ENCODE measurements around the gene WDR36. TPM values are rescaled to one million over a fixed set of nuclear protein-coding genes. Genes with fewer than 3 reads are reported as not detected.
A peak's percentile ranks its signal among the peaks of the same experiment; 100 is the strongest.

The WDR36 gene
- polyA plus RNA-seq, 1 donor (not counting 4 experiments of a cell fraction or from before 2014, with no cell fraction given) = 37.8 TPM

DNA sequence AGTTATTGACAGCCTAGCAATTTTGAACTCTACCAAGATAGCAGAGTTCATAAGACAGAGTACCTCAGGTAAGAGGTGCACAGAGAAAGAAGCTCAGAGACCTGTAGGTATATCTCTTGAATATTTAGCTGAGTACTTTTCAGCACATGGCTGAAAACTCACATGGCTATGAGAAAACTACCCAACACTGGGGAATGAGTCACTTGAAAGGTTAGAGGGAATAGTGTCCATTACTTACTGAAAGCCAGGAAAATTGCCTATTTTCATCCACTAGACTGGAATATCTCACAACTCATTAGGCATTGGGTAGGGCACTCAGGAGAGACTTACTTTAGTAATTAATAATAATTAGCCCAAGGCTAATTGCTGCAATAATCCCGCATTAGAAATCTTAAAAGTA is 12.3 kb upstream of the WDR36 start:
- TF ChIP-seq, protein P1, sequence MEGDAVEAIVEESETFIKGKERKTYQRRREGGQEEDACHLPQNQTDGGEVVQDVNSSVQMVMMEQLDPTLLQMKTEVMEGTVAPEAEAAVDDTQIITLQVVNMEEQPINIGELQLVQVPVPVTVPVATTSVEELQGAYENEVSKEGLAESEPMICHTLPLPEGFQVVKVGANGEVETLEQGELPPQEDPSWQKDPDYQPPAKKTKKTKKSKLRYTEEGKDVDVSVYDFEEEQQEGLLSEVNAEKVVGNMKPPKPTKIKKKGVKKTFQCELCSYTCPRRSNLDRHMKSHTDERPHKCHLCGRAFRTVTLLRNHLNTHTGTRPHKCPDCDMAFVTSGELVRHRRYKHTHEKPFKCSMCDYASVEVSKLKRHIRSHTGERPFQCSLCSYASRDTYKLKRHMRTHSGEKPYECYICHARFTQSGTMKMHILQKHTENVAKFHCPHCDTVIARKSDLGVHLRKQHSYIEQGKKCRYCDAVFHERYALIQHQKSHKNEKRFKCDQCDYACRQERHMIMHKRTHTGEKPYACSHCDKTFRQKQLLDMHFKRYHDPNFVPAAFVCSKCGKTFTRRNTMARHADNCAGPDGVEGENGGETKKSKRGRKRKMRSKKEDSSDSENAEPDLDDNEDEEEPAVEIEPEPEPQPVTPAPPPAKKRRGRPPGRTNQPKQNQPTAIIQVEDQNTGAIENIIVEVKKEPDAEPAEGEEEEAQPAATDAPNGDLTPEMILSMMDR (optimal IDR thresholded peaks at IDR 0.05 in 1 of 3, IDR thresholded peaks at IDR 0.05 in 1 of 3, conservative IDR thresholded peaks at IDR 0.05 in 1 of 3; ENCODE audit: extremely low read depth in 1 of 3, insufficient read depth in 2 of 3, low read length in 3 of 3) = no peak
- no peak for TF ChIP-seq EZH2 (IDR thresholded peaks at IDR 0.05; ENCODE audit: low read length)
- H4K20me1 ChIP-seq (ENCODE audit: control insufficient read depth, extremely low read depth, insufficient read depth, low read length) = no peaks in the 10 kb centered on the region
- DNase-seq (ENCODE audit: low read depth, low spot score) (no peak), FAIRE-seq (peak; percentile 52)
- no peak overlapping the region for H3K9ac ChIP-seq (ENCODE audit: control insufficient read depth, extremely low read depth, insufficient read depth, low read length)
- no peaks in the 10 kb centered on the region for H3K36me3 ChIP-seq (ENCODE audit: control insufficient read depth in 2 of 2, extremely low read depth in 1 of 2, insufficient read depth in 2 of 2, low read length in 2 of 2)
- no peaks in the 10 kb centered on the region for H3K9me1 ChIP-seq (ENCODE audit: control insufficient read depth, extremely low read depth, insufficient read depth, low read length)
- H3K79me2 ChIP-seq (ENCODE audit: control insufficient read depth, insufficient read depth, low read length) = no peaks in the 10 kb centered on the region
- no peak overlapping the region for H3K27ac ChIP-seq (ENCODE audit: control insufficient read depth, insufficient read depth, low read length)
- H3K9me3 ChIP-seq (ENCODE audit: control insufficient read depth, low read depth, low read length) = no peaks in the 10 kb centered on the region
- peaks cover 13% of the 10 kb centered on the region for H3K4me1 ChIP-seq (ENCODE audit: control insufficient read depth, extremely low read depth, insufficient read depth, low read length)
- H2AFZ ChIP-seq (ENCODE audit: control insufficient read depth, low read length) = no peak overlapping the region
- dilution Hi-C loops (cut with MboI; ENCODE audit: extremely low pct_ligation_motif_present, low sequenced_read_pairs) = no loop called here
- no peak overlapping the region for H3K4me2 ChIP-seq (ENCODE audit: control insufficient read depth, extremely low read depth, insufficient read depth, low read depth, low read length)
- H3K4me3 ChIP-seq (ENCODE audit: control insufficient read depth in 2 of 3, extremely low read depth in 1 of 3, insufficient read depth in 2 of 3, low read depth in 1 of 3, low read length in 3 of 3) = no peak overlapping the region
- no peaks in the 10 kb centered on the region for H3K27me3 ChIP-seq (ENCODE audit: control insufficient read depth, extremely low read depth, insufficient read depth, low read length)

DNA sequence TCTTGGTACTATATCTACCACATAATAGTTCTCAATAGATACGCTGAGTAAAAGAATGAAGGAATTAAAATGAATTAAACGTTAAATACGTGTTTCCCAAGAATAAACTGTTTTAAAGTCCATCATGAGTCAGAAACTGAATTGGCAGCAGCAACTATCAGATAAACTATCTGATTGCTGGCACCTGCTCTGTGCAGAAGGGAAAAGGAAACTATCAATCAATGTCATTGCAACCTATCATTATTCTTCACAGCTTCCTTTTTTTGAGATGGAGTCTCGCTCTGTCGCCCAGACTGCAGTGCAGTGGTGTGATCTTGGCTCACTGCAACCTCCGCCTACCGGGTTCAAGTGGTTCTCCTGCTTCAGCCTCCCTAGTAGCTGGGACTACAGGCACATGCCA is 8.8 kb upstream of the WDR36 start:
- H3K9me1 ChIP-seq (ENCODE audit: control insufficient read depth, extremely low read depth, insufficient read depth, low read length) = no peaks in the 10 kb centered on the region
- no peaks in the 10 kb centered on the region for H3K4me1 ChIP-seq (ENCODE audit: control insufficient read depth, extremely low read depth, insufficient read depth, low read length)
- no peak for FAIRE-seq
- dilution Hi-C loops (cut with MboI; ENCODE audit: extremely low pct_ligation_motif_present, low sequenced_read_pairs) = no loop called here
- H3K9me3 ChIP-seq (ENCODE audit: control insufficient read depth, low read depth, low read length) = no peaks in the 10 kb centered on the region
- no peak overlapping the region for H3K9ac ChIP-seq (ENCODE audit: control insufficient read depth, extremely low read depth, insufficient read depth, low read length)
- no peak for DNase-seq (ENCODE audit: low read depth, low spot score)
- H4K20me1 ChIP-seq (ENCODE audit: control insufficient read depth, extremely low read depth, insufficient read depth, low read length) = no peaks in the 10 kb centered on the region
- H3K27me3 ChIP-seq (ENCODE audit: control insufficient read depth, extremely low read depth, insufficient read depth, low read length) = no peaks in the 10 kb centered on the region
- H2AFZ ChIP-seq (ENCODE audit: control insufficient read depth, low read length) = no peak overlapping the region
- H3K4me3 ChIP-seq (ENCODE audit: control insufficient read depth in 2 of 3, extremely low read depth in 1 of 3, insufficient read depth in 2 of 3, low read depth in 1 of 3, low read length in 3 of 3) = no peak overlapping the region
- H3K79me2 ChIP-seq (ENCODE audit: control insufficient read depth, insufficient read depth, low read length) = no peaks in the 10 kb centered on the region
- no peak overlapping the region for H3K4me2 ChIP-seq (ENCODE audit: control insufficient read depth, extremely low read depth, insufficient read depth, low read depth, low read length)
- TF ChIP-seq EZH2 (IDR thresholded peaks at IDR 0.05; ENCODE audit: low read length) = no peak
- TF ChIP-seq, protein P1 (optimal IDR thresholded peaks at IDR 0.05 in 1 of 3, IDR thresholded peaks at IDR 0.05 in 1 of 3, conservative IDR thresholded peaks at IDR 0.05 in 1 of 3; ENCODE audit: extremely low read depth in 1 of 3, insufficient read depth in 2 of 3, low read length in 3 of 3) = no peak
- no peak overlapping the region for H3K27ac ChIP-seq (ENCODE audit: control insufficient read depth, insufficient read depth, low read length)
- no peaks in the 10 kb centered on the region for H3K36me3 ChIP-seq (ENCODE audit: control insufficient read depth in 2 of 2, extremely low read depth in 1 of 2, insufficient read depth in 2 of 2, low read length in 2 of 2)

Measured in keratinocyte (primary cell).